GM23338 (cell line): ENCODE results near the gene PTBP2. TPM values are rescaled to one million over a fixed set of nuclear protein-coding genes. Genes with fewer than 3 reads are reported as not detected.

ENCODE experiments used
- ATAC-seq: fragments of 200-7000 bp; cut with Tn5 transposase; 3 replicates; pipeline ENCODE4 v1.9.1; 2020
- DNase-seq: peaks from one replicate; pipeline ENCODE4 v3.0.0-alpha.2; 2015; ENCODE audit warnings: low spot score
- H2AFZ ChIP-seq: fragments of 200-600 bp; sonication (generic); 2 replicates; pipeline ENCODE4 v1.8.0; 2016; ENCODE audit warnings: antibody characterized with exemption, mild to moderate bottlenecking, moderate library complexity
- H3F3A ChIP-seq: fragments of 200-600 bp; sonication (generic); replicated peaks from 2 replicates; pipeline ENCODE4 v1.8.0; 2017; ENCODE audit warnings: antibody characterized with exemption, mixed run types, low read depth
- H3K27ac ChIP-seq: fragments of 200-600 bp; sonication (generic); 2 replicates; pipeline ENCODE4 v1.6.1; 2016; ENCODE audit warnings: low read depth
- H3K27me3 ChIP-seq: fragments of 200-600 bp; sonication (generic); 2 replicates; pipeline ENCODE4 v1.8.0; 2016; ENCODE audit warnings: mild to moderate bottlenecking, mixed run types, moderate library complexity; ENCODE audit not compliant: insufficient read depth
- H3K36me3 ChIP-seq: fragments of 200-600 bp; sonication (generic); 2 replicates; pipeline ENCODE4 v1.8.0; 2016; ENCODE audit warnings: mild to moderate bottlenecking; ENCODE audit not compliant: insufficient read depth
- H3K4me1 ChIP-seq: fragments of 200-600 bp; sonication (generic); 2 replicates; pipeline ENCODE4 v1.8.0; 2016; ENCODE audit warnings: mild to moderate bottlenecking, moderate library complexity; ENCODE audit not compliant: insufficient read depth
- H3K4me2 ChIP-seq: fragments of 200-600 bp; sonication (generic); 2 replicates; pipeline ENCODE4 v1.7.1; 2017; ENCODE audit warnings: mixed run types
- H3K4me3 ChIP-seq: fragments of 200-600 bp; sonication (generic); 2 replicates; pipeline ENCODE4 v1.6.1; 2016; ENCODE audit warnings: mixed run types
- H3K79me2 ChIP-seq: fragments of 200-600 bp; sonication (generic); replicated peaks from 2 replicates; pipeline ENCODE4 v1.8.0; 2017; ENCODE audit warnings: mild to moderate bottlenecking; ENCODE audit not compliant: insufficient read depth
- H3K9me2 ChIP-seq: fragments of 200-600 bp; sonication (generic); 2 replicates; pipeline ENCODE4 v1.8.0; 2017; ENCODE audit not compliant: insufficient read depth
- H4K20me1 ChIP-seq: fragments of 200-600 bp; sonication (generic); replicated peaks from 2 replicates; pipeline ENCODE4 v1.8.0; 2017; ENCODE audit warnings: mild to moderate bottlenecking; ENCODE audit not compliant: insufficient read depth
- H3K27ac Mint-ChIP-seq: 2 replicates; pipeline ENCODE4 v1.8.0; 2020; ENCODE audit warnings: inconsistent platforms, mild to moderate bottlenecking, moderate library complexity, mixed read lengths
- H3K27me3 Mint-ChIP-seq: 3 replicates; pipeline ENCODE4 v1.8.0; 2022; ENCODE audit warnings: low read depth, mild to moderate bottlenecking, moderate library complexity, mixed read lengths, inconsistent platforms; ENCODE audit not compliant: insufficient read depth, poor library complexity
- H3K36me3 Mint-ChIP-seq: 3 replicates; pipeline ENCODE4 v1.8.0; 2021; ENCODE audit warnings: low read depth, mild to moderate bottlenecking, inconsistent platforms, moderate library complexity, mixed read lengths
- H3K4me1 Mint-ChIP-seq: 3 replicates; pipeline ENCODE4 v1.8.0; 2020; ENCODE audit warnings: mild to moderate bottlenecking, inconsistent platforms, mixed read lengths
- H3K4me3 Mint-ChIP-seq: 3 replicates; pipeline ENCODE4 v1.8.0; 2021; ENCODE audit warnings: moderate library complexity, mild to moderate bottlenecking, inconsistent platforms, mixed read lengths
- H3K9me3 Mint-ChIP-seq: 3 replicates; pipeline ENCODE4 v1.8.0; 2020; ENCODE audit warnings: moderate library complexity, mild to moderate bottlenecking, inconsistent platforms, mixed read lengths
- CREB1 ChIP-seq: fragments of 250-450 bp; sonication (Bioruptor Pico); IDR thresholded peaks from 2 replicates; pipeline ENCODE4 v1.5.0; 2020; ENCODE audit warnings: low read depth, mild to moderate bottlenecking, moderate library complexity
- EZH2 ChIP-seq: fragments of 200-600 bp; sonication (generic); IDR thresholded peaks from one replicate; pipeline ENCODE4 v1.8.0; 2017; ENCODE audit warnings: antibody characterized with exemption, mild to moderate bottlenecking, low read depth; ENCODE audit not compliant: unreplicated experiment
- EZH2phosphoT487 ChIP-seq: fragments of 200-600 bp; sonication (generic); IDR thresholded peaks from one replicate; pipeline ENCODE4 v1.8.1; 2018; ENCODE audit warnings: antibody characterized with exemption; ENCODE audit not compliant: unreplicated experiment
- NANOG ChIP-seq: IDR thresholded peaks from 2 replicates; pipeline ENCODE4 v1.6.1; 2016; ENCODE audit warnings: antibody characterized with exemption, borderline replicate concordance
- STAT1 ChIP-seq: IDR thresholded peaks from one replicate; pipeline ENCODE4 v1.6.1; 2016; ENCODE audit warnings: antibody characterized with exemption; ENCODE audit not compliant: unreplicated experiment
- ZNF114 ChIP-seq: fragments of 250-450 bp; sonication (Bioruptor Pico); IDR thresholded peaks from 2 replicates; pipeline ENCODE4 v1.5.0; 2020; ENCODE audit warnings: mild to moderate bottlenecking, moderate library complexity
- ZNF462 ChIP-seq: fragments of 250-450 bp; sonication (Bioruptor Pico); IDR thresholded peaks from 2 replicates; pipeline ENCODE4 v1.5.0; 2020; ENCODE audit warnings: mild to moderate bottlenecking, moderate library complexity
- polyA plus RNA-seq: library from polyadenylated mRNA; unstranded; fragments of >200 nt; fragmentation: Nextera tagmentation; extraction: Ambion mirVana; gene quantifications from 2 replicates; pipeline ENCODE4 v1.2.1, GENCODE V29; 2016
- total RNA-seq: library from RNA; depleted of rRNA; stranded (reverse); fragments of >200 nt; shearing (Covaris generic); gene quantifications from 2 replicates; pipeline ENCODE4 v1.2.3, GENCODE V29; 2014

The PTBP2 gene
- total and polyA plus RNA-seq, 2 experiments from 2014 or later, result 50.2 to 108 TPM

GRCh38 chr1:96703186-96703585 lies 18.4 kb upstream of the PTBP2 start:
- Histone ChIP-seq H3K27ac (no peak overlapping the region), H3F3A (no peaks in the 10 kb centered on the region), H2AFZ (no peak overlapping the region), H3K36me3 (no peaks in the 10 kb centered on the region), H3K4me3 (no peak overlapping the region), H3K9me2 (no peaks in the 10 kb centered on the region; the same call in 1 of the 2 replicates), H3K4me2 (no peak overlapping the region), H3K4me1 (no peaks in the 10 kb centered on the region), H3K27me3 (no peaks in the 10 kb centered on the region), H4K20me1 (no peaks in the 10 kb centered on the region), H3K79me2 (no peaks in the 10 kb centered on the region)
- no peaks in the 10 kb centered on the region; the same call in 2 of the 3 replicates for H3K9me3 Mint-ChIP-seq
- no peak for TF ChIP-seq ZNF462 (CRISPR knock-in tag)
- no peak for TF ChIP-seq EZH2
- no peak for TF ChIP-seq ZNF114 (CRISPR knock-in tag)
- no peak for TF ChIP-seq NANOG
- TF ChIP-seq STAT1, result no peak
- TF ChIP-seq EZH2phosphoT487, result no peak
- TF ChIP-seq CREB1 (CRISPR knock-in tag), result no peak
- DNase-seq (no peak), ATAC-seq (no peak)
- no peaks in the 10 kb centered on the region for H3K27me3 Mint-ChIP-seq
- no peaks in the 10 kb centered on the region; the same call in 2 of the 3 replicates for H3K4me1 Mint-ChIP-seq
- H3K27ac Mint-ChIP-seq, result no peak overlapping the region
- H3K4me3 Mint-ChIP-seq, result no peak overlapping the region
- no peaks in the 10 kb centered on the region for H3K36me3 Mint-ChIP-seq

GRCh38 chr1:96707023-96707422 lies 14.6 kb upstream of the PTBP2 start:
- Histone ChIP-seq H3K4me2 (no peak overlapping the region), H3K9me2 (no peaks in the 10 kb centered on the region), H3K79me2 (no peaks in the 10 kb centered on the region), H3K36me3 (no peaks in the 10 kb centered on the region), H3K4me3 (no peak overlapping the region), H3K27ac (no peak overlapping the region), H4K20me1 (no peaks in the 10 kb centered on the region), H3K4me1 (no peaks in the 10 kb centered on the region), H3K27me3 (no peaks in the 10 kb centered on the region), H2AFZ (no peak overlapping the region), H3F3A (no peaks in the 10 kb centered on the region)
- DNase-seq (no peak), ATAC-seq (no peak)
- H3K9me3 Mint-ChIP-seq, result no peaks in the 10 kb centered on the region; the same call in 2 of the 3 replicates
- H3K27ac Mint-ChIP-seq, result no peak overlapping the region
- TF ChIP-seq EZH2phosphoT487 (no peak), EZH2 (no peak), CREB1 (CRISPR knock-in tag) (no peak), ZNF114 (CRISPR knock-in tag) (no peak)
- peaks cover 1% of the 10 kb centered on the region for H3K27me3 Mint-ChIP-seq
- no peak overlapping the region for H3K4me3 Mint-ChIP-seq
- H3K4me1 Mint-ChIP-seq, result no peaks in the 10 kb centered on the region; the same call in 2 of the 3 replicates
- no peaks in the 10 kb centered on the region for H3K36me3 Mint-ChIP-seq
